Measurements from ENCODE around the gene SH3GL3.

DNA sequence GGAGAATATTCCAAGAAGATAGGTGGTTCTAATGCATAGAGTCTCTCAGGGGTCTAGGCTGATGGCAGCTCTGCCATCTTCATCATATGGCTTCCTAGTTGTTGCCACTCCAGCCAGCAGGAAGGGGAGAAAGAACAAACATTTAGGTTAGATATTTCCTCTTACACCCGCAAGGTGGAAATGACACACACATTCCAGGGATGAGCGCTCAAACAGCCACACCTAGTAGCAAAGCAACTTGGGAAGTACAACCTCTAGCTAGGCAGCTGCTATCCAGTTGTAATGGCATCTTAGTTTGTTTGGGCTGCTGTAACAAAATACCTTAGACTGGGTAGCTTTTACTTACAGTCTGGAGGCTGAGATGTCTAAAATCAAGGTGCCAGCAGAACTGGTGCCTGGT is 154.9 kb downstream of the SH3GL3 start:
- TF ChIP-seq POLR2A (IDR thresholded peaks at IDR 0.05): no peak
- TF ChIP-seq, protein P1, sequence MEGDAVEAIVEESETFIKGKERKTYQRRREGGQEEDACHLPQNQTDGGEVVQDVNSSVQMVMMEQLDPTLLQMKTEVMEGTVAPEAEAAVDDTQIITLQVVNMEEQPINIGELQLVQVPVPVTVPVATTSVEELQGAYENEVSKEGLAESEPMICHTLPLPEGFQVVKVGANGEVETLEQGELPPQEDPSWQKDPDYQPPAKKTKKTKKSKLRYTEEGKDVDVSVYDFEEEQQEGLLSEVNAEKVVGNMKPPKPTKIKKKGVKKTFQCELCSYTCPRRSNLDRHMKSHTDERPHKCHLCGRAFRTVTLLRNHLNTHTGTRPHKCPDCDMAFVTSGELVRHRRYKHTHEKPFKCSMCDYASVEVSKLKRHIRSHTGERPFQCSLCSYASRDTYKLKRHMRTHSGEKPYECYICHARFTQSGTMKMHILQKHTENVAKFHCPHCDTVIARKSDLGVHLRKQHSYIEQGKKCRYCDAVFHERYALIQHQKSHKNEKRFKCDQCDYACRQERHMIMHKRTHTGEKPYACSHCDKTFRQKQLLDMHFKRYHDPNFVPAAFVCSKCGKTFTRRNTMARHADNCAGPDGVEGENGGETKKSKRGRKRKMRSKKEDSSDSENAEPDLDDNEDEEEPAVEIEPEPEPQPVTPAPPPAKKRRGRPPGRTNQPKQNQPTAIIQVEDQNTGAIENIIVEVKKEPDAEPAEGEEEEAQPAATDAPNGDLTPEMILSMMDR (IDR thresholded peaks at IDR 0.05): no peak

Measured in Peyer's patch (tissue), 4 donors.